ENCODE data around the gene NLRC5.
"Not testable (repeated sequence)": the region's sequence is repeated elsewhere in the genome, so short reads cannot be mapped to it uniquely, and the experiment has no call there.

Gene NLRC5

GRCh38 chr16:57104706-57105105 lies 115.3 kb downstream of the NLRC5 start:
- H3K27ac ChIP-seq: no peak overlapping the region
- DNase-seq: no peak
- no peaks in the 10 kb centered on the region for H3K27me3 ChIP-seq (ENCODE audit: insufficient read depth, low read depth, severe bottlenecking)
- H3K9me3 ChIP-seq (ENCODE audit: severe bottlenecking): no peaks in the 10 kb centered on the region
- TF ChIP-seq, protein P1, sequence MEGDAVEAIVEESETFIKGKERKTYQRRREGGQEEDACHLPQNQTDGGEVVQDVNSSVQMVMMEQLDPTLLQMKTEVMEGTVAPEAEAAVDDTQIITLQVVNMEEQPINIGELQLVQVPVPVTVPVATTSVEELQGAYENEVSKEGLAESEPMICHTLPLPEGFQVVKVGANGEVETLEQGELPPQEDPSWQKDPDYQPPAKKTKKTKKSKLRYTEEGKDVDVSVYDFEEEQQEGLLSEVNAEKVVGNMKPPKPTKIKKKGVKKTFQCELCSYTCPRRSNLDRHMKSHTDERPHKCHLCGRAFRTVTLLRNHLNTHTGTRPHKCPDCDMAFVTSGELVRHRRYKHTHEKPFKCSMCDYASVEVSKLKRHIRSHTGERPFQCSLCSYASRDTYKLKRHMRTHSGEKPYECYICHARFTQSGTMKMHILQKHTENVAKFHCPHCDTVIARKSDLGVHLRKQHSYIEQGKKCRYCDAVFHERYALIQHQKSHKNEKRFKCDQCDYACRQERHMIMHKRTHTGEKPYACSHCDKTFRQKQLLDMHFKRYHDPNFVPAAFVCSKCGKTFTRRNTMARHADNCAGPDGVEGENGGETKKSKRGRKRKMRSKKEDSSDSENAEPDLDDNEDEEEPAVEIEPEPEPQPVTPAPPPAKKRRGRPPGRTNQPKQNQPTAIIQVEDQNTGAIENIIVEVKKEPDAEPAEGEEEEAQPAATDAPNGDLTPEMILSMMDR (IDR thresholded peaks at IDR 0.05; ENCODE audit: low read depth, low read length): no peak
- no peaks in the 10 kb centered on the region for H3K36me3 ChIP-seq
- H3K4me3 ChIP-seq (ENCODE audit: low read depth, low read length): no peak overlapping the region

DNA sequence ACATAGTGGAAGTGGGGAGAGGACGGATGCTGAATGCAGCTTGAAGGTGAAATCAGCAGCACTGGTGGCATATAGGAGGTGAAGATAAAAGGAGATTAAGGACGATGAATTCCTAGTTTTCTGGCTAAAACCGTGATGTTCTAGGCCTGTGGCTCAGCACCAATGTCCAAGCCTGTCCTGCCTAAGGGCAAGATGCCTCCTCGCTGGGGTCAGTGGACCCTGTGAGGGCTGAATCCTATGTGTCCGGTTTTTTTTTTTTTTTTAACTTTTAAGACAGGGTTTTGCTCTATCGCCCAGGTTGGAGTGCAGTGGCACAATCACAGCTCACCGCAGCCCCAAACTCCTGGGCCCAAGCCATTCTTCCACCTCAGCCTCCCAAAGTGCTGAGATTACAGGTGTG lies 115.8 kb downstream of the NLRC5 start:
- Histone ChIP-seq H3K36me3 (no peaks in the 10 kb centered on the region), H3K27ac (no peak overlapping the region), H3K27me3 (ENCODE audit: insufficient read depth, low read depth, severe bottlenecking) (no peaks in the 10 kb centered on the region), H3K9me3 (ENCODE audit: severe bottlenecking) (no peaks in the 10 kb centered on the region), H3K4me3 (ENCODE audit: low read depth, low read length) (no peak overlapping the region)
- TF ChIP-seq, protein P1 (IDR thresholded peaks at IDR 0.05; ENCODE audit: low read depth, low read length): no peak
- DNase-seq: no peak

DNA sequence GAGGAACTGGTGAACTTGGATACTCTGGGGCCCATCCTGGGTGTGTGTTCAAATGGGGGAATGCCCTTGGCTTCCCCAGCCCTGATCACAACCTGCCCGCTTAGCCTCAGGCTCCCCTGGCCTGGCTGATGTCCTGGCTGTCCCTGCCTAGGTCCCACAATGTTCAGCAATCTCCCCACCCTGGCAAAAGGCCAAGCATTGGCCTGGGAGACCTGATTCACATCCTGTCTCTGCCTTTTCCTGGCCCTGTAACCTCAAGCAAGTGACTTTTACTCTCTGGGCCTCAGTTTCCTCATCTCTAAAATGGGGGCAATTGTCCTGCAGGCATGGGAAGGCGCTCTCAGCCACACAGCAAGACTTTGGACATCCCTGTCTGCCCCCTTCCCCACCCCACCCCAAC lies 117.4 kb downstream of the NLRC5 start:
- no peaks in the 10 kb centered on the region for H3K27me3 ChIP-seq (ENCODE audit: insufficient read depth, low read depth, severe bottlenecking)
- no peaks in the 10 kb centered on the region for H3K9me3 ChIP-seq (ENCODE audit: severe bottlenecking)
- DNase-seq: no peak
- H3K27ac ChIP-seq: no peak overlapping the region
- TF ChIP-seq, protein P1 (IDR thresholded peaks at IDR 0.05; ENCODE audit: low read depth, low read length): no peak
- no peaks in the 10 kb centered on the region for H3K36me3 ChIP-seq
- no peak overlapping the region for H3K4me3 ChIP-seq (ENCODE audit: low read depth, low read length)

GRCh38 chr16:57107321-57107922 lies 118.1 kb downstream of the NLRC5 start:
- Histone ChIP-seq H3K27me3 (ENCODE audit: insufficient read depth, low read depth, severe bottlenecking) (no peaks in the 10 kb centered on the region), H3K9me3 (ENCODE audit: severe bottlenecking) (no peaks in the 10 kb centered on the region), H3K27ac (no peak overlapping the region), H3K36me3 (no peaks in the 10 kb centered on the region), H3K4me3 (ENCODE audit: low read depth, low read length) (no peak overlapping the region)
- no peak for DNase-seq
- TF ChIP-seq, protein P1 (IDR thresholded peaks at IDR 0.05; ENCODE audit: low read depth, low read length): no peak

GRCh38 chr16:57108432-57108831 lies 119.1 kb downstream of the NLRC5 start:
- H3K36me3 ChIP-seq: no peaks in the 10 kb centered on the region

GRCh38 chr16:57109259-57110105 lies 120.1 kb downstream of the NLRC5 start:
- not testable (repeated sequence) for H3K4me3 ChIP-seq (ENCODE audit: low read depth, low read length); DNase-seq; H3K36me3 ChIP-seq; H3K27ac ChIP-seq; H3K9me3 ChIP-seq (ENCODE audit: severe bottlenecking); H3K27me3 ChIP-seq (ENCODE audit: insufficient read depth, low read depth, severe bottlenecking)

More at GRCh38 chr16:57108432-57108831, 119.1 kb downstream of the NLRC5 start:
- Histone ChIP-seq H3K27me3 (ENCODE audit: insufficient read depth, low read depth, severe bottlenecking) (no peaks in the 10 kb centered on the region), H3K9me3 (ENCODE audit: severe bottlenecking) (no peaks in the 10 kb centered on the region), H3K27ac (no peak overlapping the region), H3K4me3 (ENCODE audit: low read depth, low read length) (no peak overlapping the region)
- no peak for DNase-seq
- TF ChIP-seq, protein P1 (IDR thresholded peaks at IDR 0.05; ENCODE audit: low read depth, low read length): no peak

Data from WERI-Rb-1 (cell line).